Urothelium cell line (cell line): ENCODE data around the gene LIPM.
A peak's percentile ranks its signal among the peaks of the same experiment; 100 is the strongest.

Experiments
- DNase-seq: peaks from one replicate; pipeline ENCODE4 v3.0.0; 2011; ENCODE audit warnings: low spot score, mixed read lengths
- FAIRE-seq: peaks from 2 replicates; lab custom pipeline; 2011; peaks lifted over from hg19 to GRCh38; lab: Jason Lieb, UNC

Gene LIPM

GRCh38 chr10:88802523-88803285 lies at the start of gene LIPM:
Gene LIPM, plus strand, starts transcription at chr10:88802730. Its CDS starts 167 bp downstream, at chr10:88802897.
- no peak for FAIRE-seq

GRCh38 chr10:88754287-88754686 lies 48.2 kb upstream of the LIPM start:
- DNase-seq (no peak), FAIRE-seq (no peak)

More at GRCh38 chr10:88802523-88803285, at the start of gene LIPM:
- DNase-seq: no peak

- no peak for FAIRE-seq
- DNase-seq: no peak
Observed at GRCh38 chr10:88755753-88756152, 46.8 kb upstream of the LIPM start.

- FAIRE-seq: no peak
- DNase-seq: no peak
Observed at GRCh38 chr10:88756660-88757059, 45.9 kb upstream of the LIPM start.

GRCh38 chr10:88759366-88760101 lies 43.0 kb upstream of the LIPM start, which contains the start of gene LIPN:
Gene LIPN, plus strand, starts transcription at chr10:88760020. Its CDS starts 1,386 bp downstream, at chr10:88761406.
- FAIRE-seq (no peak), DNase-seq (no peak)

GRCh38 chr10:88762906-88763305 lies 39.6 kb upstream of the LIPM start:
- no peak for FAIRE-seq

GRCh38 chr10:88763441-88763840 lies 39.1 kb upstream of the LIPM start:
- no peak for DNase-seq
- FAIRE-seq: no peak

More at GRCh38 chr10:88762906-88763305, 39.6 kb upstream of the LIPM start:
- no peak for DNase-seq

- DNase-seq (no peak), FAIRE-seq (no peak)
Observed at GRCh38 chr10:88764110-88764509, 38.4 kb upstream of the LIPM start.

- FAIRE-seq (no peak), DNase-seq (no peak)
Observed at GRCh38 chr10:88765816-88766215, 36.7 kb upstream of the LIPM start.

- DNase-seq (no peak), FAIRE-seq (no peak)
Observed at GRCh38 chr10:88769384-88769783, 33.1 kb upstream of the LIPM start.

- FAIRE-seq (no peak), DNase-seq (no peak)
Observed at GRCh38 chr10:88781206-88781605, 21.3 kb upstream of the LIPM start.

GRCh38 chr10:88782222-88782621 lies 20.3 kb upstream of the LIPM start:
- no peak for DNase-seq
- FAIRE-seq: no peak

GRCh38 chr10:88783724-88784123 lies 18.8 kb upstream of the LIPM start:
- no peak for DNase-seq
- no peak for FAIRE-seq

- FAIRE-seq (no peak), DNase-seq (no peak)
Observed at GRCh38 chr10:88786032-88786770, 16.3 kb upstream of the LIPM start.

GRCh38 chr10:88787463-88787862 lies 15.1 kb upstream of the LIPM start:
- DNase-seq: no peak
- FAIRE-seq: no peak

- FAIRE-seq: no peak
Observed at GRCh38 chr10:88788924-88789323, 13.6 kb upstream of the LIPM start.

GRCh38 chr10:88791924-88792323 lies 10.6 kb upstream of the LIPM start:
- FAIRE-seq: no peak
- peak; percentile 44 for DNase-seq

More at GRCh38 chr10:88788924-88789323, 13.6 kb upstream of the LIPM start:
- DNase-seq: no peak

- FAIRE-seq: no peak
- DNase-seq: peak; percentile 54
Observed at GRCh38 chr10:88792661-88793060, 9.9 kb upstream of the LIPM start.

- FAIRE-seq (no peak), DNase-seq (peak; percentile 36)
Observed at GRCh38 chr10:88793712-88794299, 8.7 kb upstream of the LIPM start.

GRCh38 chr10:88794731-88795130 lies 7.8 kb upstream of the LIPM start:
- FAIRE-seq (no peak), DNase-seq (no peak)
